Measurements from ENCODE around the gene MYOG.

The MYOG gene

GRCh38 chr1:203130358-203130985 lies 44.7 kb upstream of the MYOG start:
- no peak for ATAC-seq
- TF ChIP-seq RARB (CRISPR knock-in tag; IDR thresholded peaks at IDR 0.05) (no peak), ISL1 (CRISPR knock-in tag; IDR thresholded peaks at IDR 0.05) (no peak), OSR1 (CRISPR knock-in tag; IDR thresholded peaks at IDR 0.05) (no peak), POU6F1 (CRISPR knock-in tag; IDR thresholded peaks at IDR 0.05; ENCODE audit: borderline replicate concordance, low read depth) (no peak), ZC3H10 (CRISPR knock-in tag; IDR thresholded peaks at IDR 0.05) (no peak), TOX (CRISPR knock-in tag; IDR thresholded peaks at IDR 0.05; ENCODE audit: borderline replicate concordance) (no peak), ZNF565 (CRISPR knock-in tag; conservative IDR thresholded peaks at IDR 0.05; ENCODE audit: low read depth) (no peak), GLIS3 (CRISPR knock-in tag; IDR thresholded peaks at IDR 0.05) (no peak), CREB5 (CRISPR knock-in tag; IDR thresholded peaks at IDR 0.05; ENCODE audit: low read depth) (no peak)

GRCh38 chr1:203129501-203130231 lies 43.9 kb upstream of the MYOG start:
- no peak; the same call in 2 of the 3 replicates for ATAC-seq
- TF ChIP-seq BACH2 (CRISPR knock-in tag; IDR thresholded peaks at IDR 0.05; ENCODE audit: borderline replicate concordance) (no peak), GLIS3 (CRISPR knock-in tag; IDR thresholded peaks at IDR 0.05) (no peak), PPARA (CRISPR knock-in tag; IDR thresholded peaks at IDR 0.05; ENCODE audit: borderline replicate concordance) (no peak), ZFP3 (CRISPR knock-in tag; IDR thresholded peaks at IDR 0.05) (no peak), TOX (CRISPR knock-in tag; IDR thresholded peaks at IDR 0.05; ENCODE audit: borderline replicate concordance) (no peak), TCF4 (CRISPR knock-in tag; IDR thresholded peaks at IDR 0.05; ENCODE audit: borderline replicate concordance) (no peak), CREB5 (CRISPR knock-in tag; IDR thresholded peaks at IDR 0.05; ENCODE audit: low read depth) (no peak), ISL1 (CRISPR knock-in tag; IDR thresholded peaks at IDR 0.05) (no peak), ZC3H10 (CRISPR knock-in tag; IDR thresholded peaks at IDR 0.05) (no peak)
- TF ChIP-seq, protein P1, sequence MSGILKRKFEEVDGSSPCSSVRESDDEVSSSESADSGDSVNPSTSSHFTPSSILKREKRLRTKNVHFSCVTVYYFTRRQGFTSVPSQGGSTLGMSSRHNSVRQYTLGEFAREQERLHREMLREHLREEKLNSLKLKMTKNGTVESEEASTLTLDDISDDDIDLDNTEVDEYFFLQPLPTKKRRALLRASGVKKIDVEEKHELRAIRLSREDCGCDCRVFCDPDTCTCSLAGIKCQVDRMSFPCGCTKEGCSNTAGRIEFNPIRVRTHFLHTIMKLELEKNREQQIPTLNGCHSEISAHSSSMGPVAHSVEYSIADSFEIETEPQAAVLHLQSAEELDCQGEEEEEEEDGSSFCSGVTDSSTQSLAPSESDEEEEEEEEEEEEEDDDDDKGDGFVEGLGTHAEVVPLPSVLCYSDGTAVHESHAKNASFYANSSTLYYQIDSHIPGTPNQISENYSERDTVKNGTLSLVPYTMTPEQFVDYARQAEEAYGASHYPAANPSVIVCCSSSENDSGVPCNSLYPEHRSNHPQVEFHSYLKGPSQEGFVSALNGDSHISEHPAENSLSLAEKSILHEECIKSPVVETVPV (CRISPR knock-in tag; IDR thresholded peaks at IDR 0.05): no peak
- TF ChIP-seq, protein P2, sequence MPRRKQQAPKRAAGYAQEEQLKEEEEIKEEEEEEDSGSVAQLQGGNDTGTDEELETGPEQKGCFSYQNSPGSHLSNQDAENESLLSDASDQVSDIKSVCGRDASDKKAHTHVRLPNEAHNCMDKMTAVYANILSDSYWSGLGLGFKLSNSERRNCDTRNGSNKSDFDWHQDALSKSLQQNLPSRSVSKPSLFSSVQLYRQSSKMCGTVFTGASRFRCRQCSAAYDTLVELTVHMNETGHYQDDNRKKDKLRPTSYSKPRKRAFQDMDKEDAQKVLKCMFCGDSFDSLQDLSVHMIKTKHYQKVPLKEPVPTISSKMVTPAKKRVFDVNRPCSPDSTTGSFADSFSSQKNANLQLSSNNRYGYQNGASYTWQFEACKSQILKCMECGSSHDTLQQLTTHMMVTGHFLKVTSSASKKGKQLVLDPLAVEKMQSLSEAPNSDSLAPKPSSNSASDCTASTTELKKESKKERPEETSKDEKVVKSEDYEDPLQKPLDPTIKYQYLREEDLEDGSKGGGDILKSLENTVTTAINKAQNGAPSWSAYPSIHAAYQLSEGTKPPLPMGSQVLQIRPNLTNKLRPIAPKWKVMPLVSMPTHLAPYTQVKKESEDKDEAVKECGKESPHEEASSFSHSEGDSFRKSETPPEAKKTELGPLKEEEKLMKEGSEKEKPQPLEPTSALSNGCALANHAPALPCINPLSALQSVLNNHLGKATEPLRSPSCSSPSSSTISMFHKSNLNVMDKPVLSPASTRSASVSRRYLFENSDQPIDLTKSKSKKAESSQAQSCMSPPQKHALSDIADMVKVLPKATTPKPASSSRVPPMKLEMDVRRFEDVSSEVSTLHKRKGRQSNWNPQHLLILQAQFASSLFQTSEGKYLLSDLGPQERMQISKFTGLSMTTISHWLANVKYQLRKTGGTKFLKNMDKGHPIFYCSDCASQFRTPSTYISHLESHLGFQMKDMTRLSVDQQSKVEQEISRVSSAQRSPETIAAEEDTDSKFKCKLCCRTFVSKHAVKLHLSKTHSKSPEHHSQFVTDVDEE (CRISPR knock-in tag; IDR thresholded peaks at IDR 0.05): no peak

GRCh38 chr1:203128716-203129500 lies 43.1 kb upstream of the MYOG start:
- no peak for ATAC-seq
- TF ChIP-seq ZC3H10 (CRISPR knock-in tag; IDR thresholded peaks at IDR 0.05) (no peak), POU6F1 (CRISPR knock-in tag; IDR thresholded peaks at IDR 0.05; ENCODE audit: borderline replicate concordance, low read depth) (no peak), ESRRG (CRISPR knock-in tag; IDR thresholded peaks at IDR 0.05) (no peak), BACH2 (CRISPR knock-in tag; IDR thresholded peaks at IDR 0.05; ENCODE audit: borderline replicate concordance) (no peak), TOX (CRISPR knock-in tag; IDR thresholded peaks at IDR 0.05; ENCODE audit: borderline replicate concordance) (no peak), ZNF565 (CRISPR knock-in tag; conservative IDR thresholded peaks at IDR 0.05; ENCODE audit: low read depth) (no peak), CREB5 (CRISPR knock-in tag; IDR thresholded peaks at IDR 0.05; ENCODE audit: low read depth) (no peak), RARB (CRISPR knock-in tag; IDR thresholded peaks at IDR 0.05) (no peak), ZNF8 (CRISPR knock-in tag; IDR thresholded peaks at IDR 0.05) (no peak)

Data from SK-N-SH treated with all-trans-retinoic acid at 6 μM for 48 hours (cell line).